Middle frontal gyrus (tissue), 1 donor: ENCODE data around the gene PSMG4.

Source experiments
- DNase-seq: peaks from one replicate; pipeline ENCODE4 v3.0.0-alpha.2; 2015; ENCODE audit warnings: low spot score; ENCODE audit errors: extremely low spot score

PSMG4 gene

GRCh38 chr6:3305831-3306230, 47.1 kb downstream of the PSMG4 start:
- no peak for DNase-seq

- DNase-seq = no peak
Observed at GRCh38 chr6:3306848-3307247, 48.1 kb downstream of the PSMG4 start.

DNA sequence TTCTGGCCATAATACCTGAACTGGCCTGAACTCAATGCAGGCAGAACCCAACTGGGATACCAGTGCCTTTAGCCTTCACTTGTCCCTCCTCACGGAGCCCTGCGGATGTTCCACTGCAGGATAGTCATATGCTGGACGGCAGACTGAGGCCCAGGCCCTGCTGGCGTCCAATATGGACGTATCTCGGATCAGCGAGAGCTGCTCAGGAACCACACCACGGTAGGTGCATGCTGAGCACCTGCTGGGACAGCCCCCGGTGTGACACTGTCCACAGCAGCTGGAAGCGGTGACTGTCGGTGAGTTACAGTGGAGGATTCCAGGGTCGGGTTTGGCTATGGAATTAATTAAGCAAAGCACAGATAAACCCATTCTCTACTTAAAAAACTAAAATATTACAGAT, 48.7 kb downstream of the PSMG4 start:
- DNase-seq = no peak

- DNase-seq = no peak
Observed at GRCh38 chr6:3308106-3308505, 49.4 kb downstream of the PSMG4 start.

DNA sequence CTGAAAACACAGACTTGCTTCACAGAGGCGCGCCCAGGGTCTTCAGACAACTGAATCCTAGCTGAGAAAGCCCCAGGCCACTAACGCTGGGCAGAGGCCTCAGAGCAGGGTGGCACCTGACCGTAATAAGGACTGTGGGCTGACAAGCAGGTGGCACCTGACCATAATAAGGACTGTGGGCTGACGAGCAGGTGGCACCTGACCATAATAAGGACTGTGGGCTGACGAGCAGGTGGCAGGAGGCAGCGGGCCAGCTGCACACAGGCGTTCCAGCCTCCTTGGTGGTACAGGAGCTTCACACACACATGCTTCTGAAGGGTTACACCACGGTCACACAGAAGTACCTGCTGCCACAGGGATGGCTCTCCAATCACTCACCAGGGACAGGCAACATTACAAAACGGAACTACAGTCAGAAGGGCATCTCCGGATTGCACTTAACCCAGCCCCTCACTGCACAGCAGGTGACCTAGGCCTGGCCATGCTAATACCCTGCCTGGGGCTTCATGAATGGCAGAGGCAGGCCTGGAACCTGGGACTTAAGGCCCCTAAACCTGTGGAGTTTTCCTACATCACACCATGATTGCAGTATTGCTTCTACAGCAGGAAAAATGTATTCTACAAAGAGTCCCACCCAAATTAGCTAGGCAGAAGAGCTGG, 50.8 kb downstream of the PSMG4 start:
- DNase-seq = no peak

DNA sequence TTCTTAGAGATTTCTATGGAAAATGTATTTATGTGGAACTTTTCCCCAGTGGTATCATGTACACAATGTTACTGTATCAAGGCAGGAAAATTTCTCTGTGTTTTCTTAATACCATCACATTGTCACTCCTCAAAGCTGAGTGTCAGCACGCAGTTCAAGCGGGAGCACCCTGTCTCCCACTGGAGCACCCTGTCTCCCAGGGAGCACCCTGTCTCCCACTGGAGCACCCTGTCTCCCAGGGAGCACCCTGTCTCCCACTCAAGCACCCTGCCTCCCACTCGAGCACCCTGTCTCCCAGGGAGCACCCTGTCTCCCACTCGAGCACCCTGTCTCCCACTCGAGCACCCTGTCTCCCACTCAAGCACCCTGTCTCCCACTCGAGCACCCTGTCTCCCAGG, 51.3 kb downstream of the PSMG4 start:
- no peak for DNase-seq

GRCh38 chr6:3310703-3311102, 52.0 kb downstream of the PSMG4 start:
- no peak for DNase-seq

GRCh38 chr6:3311826-3312225, 53.1 kb downstream of the PSMG4 start:
- no peak for DNase-seq

GRCh38 chr6:3312604-3313231, 54.0 kb downstream of the PSMG4 start:
- no peak for DNase-seq

- no peak for DNase-seq
Observed at GRCh38 chr6:3314176-3314575, 55.4 kb downstream of the PSMG4 start.

DNA sequence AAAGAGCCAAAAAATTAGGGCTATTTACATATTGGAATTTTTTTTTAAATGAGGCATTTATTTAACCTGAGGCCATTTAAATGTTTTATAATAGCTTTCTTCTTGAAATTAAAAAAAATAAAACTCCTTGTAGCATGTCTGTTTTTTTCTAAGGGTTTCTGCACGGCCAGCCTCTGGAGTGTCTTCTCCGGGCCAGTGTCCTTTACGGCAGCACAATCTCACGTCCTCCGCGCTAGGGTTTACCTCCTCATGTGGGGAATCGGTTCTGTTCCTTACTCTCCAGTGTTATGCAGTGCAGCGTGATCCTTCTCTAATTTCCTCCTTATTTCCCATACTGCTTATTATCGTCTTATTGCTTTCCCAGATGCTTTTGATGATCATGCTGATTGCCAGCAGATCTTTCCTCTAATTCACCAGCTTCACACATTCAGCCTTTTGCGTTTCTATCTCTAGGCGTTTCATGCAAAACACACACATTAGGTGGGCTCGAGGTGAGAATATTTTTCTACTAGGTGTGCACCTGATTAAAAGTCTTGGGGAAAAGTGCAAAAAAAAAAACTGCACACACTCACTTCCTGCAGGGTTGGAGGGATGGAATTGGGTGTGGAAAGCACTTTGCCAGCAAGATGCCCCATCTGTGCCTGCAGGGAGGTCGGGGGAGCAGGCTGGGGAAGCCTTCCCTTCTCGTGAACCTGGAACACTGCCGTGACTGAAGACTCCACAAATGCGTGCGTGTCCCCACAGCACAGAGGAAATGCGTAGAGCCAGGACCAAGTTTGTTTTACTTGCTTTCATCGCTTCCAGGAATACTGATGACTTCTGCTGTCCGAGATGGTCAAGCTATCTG, 56.1 kb downstream of the PSMG4 start:
- DNase-seq = no peak

DNA sequence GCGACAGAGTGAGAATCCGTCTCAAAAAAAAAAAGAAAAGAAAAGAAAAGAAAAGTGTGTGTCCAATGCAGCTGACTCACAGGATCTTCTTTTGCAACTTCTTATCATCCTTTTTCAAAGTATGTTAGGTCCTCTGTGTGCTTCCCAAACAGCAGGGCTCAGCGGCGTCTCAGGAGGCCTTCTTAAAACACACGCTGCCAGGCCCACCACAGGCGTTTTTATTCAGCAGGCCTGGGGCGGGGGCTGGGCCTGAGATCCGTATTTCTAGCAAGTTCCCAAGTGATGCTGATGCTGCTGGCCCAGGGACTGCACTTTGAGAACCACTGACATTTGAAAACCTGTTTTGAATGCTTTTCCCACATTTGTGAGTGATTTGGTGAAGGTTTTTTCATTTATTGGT, 57.1 kb downstream of the PSMG4 start:
- DNase-seq = no peak

- no peak for DNase-seq
Observed at GRCh38 chr6:3316331-3316730, 57.6 kb downstream of the PSMG4 start.

- no peak for DNase-seq
Observed at GRCh38 chr6:3316818-3317217, 58.1 kb downstream of the PSMG4 start.
